SKM-1 treated with dmso at 0.1 percent for 144 hours (cell line): Measurements from ENCODE around the gene VAMP2.

Experiments used
- DNase-seq: peaks from one replicate; lab custom pipeline; 2025; ENCODE audit not compliant: unreplicated experiment; lab: John Stamatoyannopoulos, UW

Gene VAMP2

DNA sequence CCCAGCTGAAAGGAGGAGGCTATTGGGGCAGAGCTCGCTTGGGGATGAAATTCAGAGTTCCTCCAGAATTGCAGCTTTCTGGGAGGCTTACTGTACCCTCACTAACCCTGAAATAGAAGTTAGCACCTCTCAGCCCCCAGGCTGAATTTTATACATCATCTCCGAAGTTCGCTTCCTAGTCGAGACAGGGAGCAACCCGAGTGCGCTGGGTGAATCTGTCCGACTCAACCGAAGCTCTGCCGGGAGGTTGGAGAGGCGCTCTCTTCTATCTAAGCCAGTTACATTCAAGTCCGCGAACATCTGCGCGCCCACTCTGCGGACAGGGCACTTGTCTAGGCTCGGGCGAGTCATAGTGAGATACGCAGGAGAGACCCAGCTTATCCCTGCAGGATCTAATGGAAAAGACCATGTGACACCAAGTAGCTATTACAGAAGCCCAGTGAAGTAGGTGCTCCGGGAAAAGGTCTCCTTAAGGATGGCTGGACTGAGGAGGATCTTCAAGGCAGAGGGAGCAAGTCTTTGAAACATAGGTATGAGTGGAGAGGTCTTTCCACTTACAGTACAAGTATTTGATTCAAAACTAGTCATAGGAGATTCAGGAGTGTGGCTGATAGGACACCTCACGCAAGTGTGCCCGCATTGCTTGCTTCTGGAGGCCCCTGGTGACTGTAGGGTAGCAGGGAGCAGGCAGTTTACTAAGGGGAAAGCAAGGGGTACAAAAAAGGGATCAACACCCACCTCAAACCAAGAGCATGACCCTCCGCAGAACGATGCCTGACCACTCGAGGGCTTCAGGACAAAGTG is 38.2 kb downstream of the VAMP2 start:
- DNase-seq: no peak

DNA sequence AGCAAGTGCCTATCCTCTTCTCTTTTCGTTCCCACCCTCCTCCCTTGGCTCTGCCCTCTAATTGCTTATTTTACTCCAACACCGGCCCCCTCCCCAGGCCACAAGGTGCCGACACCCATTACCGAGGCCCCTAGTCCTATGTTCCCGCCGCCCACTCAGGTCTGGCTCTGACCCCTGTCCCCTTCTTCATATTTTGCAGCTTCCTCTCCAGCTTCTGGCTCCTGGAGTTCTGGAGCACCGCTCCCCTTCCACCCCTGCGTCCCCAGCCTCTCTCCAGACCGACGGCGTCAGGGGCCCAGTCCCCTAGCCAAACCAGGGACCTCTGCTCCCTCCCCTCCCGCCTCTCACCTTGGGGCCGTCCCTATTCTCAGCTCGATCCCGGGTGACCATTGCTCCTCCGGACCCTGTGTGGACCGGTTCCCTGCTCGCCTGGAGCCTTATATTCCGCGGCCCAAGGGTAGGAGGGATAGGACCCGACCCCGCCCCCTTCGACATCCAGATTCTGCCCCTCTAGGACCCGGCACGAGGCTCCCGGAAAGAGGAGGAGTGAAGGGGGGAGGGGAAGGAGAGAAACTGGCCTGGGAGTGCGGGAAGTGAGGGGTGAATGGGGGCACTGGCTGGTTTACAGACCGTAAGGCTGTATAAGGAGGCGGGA is 38.9 kb downstream of the VAMP2 start, which contains the start of gene HES7:
HES7 (minus strand) TSS at position 412 of the 655 bp plus-strand sequence; CDS start at position 390, 22 bp downstream.
- no peak for DNase-seq

DNA sequence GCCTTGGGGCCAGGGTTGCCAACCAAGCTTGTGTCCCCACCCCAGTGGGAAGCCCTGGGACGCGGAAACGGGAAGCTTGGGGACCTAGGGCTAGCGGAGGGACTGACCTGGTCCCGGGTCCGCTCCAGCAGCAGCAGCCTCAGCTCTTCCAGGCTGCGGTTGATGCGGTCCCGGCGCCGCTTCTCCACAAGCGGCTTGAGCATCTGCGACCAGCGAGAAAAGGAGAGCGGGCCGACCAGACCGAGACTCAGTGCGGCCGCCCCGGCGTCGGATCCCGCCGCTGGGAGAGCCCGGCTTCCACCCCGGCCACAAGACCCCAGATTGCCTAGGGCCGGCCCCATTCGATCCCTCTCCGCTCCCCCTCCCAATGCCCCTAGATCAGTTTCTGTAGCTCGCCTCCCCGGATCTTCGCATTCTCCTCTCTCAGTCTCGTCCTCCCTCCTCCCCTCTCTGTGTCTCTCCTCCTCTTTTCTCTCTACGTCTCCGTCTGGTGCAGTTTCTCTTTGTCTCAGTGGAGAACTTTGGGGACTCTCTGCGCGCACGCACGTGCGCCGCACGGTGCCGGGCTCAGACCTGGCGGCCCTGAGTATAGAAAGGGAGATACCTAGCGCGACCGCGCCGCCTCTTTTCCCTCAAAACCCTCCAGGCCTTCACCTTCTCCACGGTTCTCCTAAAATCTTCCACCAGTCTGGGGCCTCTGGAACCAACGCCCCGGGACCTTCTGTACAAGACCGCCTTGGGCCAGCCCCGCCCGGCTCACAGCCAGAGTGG is 39.6 kb downstream of the VAMP2 start:
- DNase-seq: no peak

DNA sequence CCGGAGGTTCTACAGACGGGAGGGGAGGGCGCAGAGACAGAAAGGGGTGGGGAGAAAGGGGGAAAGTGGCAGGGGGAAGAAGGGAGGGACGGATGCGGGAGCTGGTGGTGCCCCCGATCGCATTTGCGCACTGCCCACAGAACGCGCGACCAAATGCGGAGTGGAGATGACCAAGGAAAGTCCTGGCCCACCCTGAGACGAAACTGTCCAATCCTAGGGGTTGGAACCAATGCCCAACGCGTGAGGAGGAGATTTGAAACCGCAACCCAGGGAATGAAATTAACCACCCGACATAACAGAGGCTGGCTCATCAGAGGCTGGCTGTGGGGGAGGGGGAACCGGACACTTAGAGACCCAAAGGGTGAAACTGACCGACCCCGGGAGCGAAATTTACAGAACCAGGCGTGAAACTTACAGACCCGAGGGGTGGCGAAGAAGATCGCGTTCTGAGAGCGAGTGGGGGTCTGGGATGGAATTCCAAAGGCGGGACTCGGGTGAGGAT is 40.3 kb downstream of the VAMP2 start:
- no peak for DNase-seq

DNA sequence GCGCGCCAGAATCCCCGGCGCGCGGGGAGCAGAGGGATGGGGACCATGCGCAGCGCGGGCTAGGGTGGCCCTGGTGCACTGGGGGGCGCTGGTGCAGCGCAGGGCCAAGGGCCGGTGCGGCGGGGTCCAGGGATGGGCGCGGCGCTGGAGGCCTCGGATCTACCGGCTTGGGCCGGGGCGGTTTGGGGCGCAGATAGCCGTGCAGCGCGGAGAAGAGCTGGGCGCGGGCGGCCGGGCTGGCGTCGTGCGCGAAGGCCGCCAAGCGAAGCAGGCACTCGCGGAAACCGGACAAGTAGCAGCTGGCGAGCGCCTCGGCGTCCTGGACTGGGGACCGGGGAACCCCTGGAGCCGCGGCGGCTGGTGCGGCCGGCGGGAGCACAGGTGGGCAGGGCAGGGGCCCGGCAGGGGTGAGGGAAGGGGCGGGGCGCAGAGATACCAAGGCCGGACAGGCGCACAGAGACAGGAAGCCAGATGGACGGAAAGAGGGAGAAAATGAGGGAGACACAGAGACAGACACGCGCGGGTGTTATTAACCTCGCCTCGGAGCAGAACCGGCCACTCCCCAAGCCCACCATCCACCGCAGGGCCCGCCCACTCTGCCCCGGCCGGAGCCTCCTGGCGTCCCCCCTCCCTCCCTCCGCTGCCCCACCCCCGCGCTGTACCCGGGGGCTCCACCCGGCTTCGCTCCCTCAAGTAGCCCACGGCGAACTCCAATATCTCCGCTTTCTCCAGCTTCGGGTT is 40.9 kb downstream of the VAMP2 start:
- DNase-seq: no peak

DNA sequence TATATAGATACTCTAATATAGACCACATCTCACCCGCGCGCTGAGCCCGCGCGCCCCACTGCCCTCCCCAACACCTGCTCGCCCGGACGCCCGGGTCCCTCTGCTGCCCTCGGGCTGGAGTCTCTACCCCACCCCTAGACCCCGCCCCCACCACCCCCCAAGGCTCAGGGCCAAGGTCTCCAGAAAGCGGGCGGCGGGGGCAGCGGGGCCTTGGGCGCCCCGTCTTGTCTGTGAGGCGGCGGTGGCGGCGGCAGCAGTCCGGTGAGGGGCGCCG is 41.4 kb downstream of the VAMP2 start:
- no peak for DNase-seq

DNA sequence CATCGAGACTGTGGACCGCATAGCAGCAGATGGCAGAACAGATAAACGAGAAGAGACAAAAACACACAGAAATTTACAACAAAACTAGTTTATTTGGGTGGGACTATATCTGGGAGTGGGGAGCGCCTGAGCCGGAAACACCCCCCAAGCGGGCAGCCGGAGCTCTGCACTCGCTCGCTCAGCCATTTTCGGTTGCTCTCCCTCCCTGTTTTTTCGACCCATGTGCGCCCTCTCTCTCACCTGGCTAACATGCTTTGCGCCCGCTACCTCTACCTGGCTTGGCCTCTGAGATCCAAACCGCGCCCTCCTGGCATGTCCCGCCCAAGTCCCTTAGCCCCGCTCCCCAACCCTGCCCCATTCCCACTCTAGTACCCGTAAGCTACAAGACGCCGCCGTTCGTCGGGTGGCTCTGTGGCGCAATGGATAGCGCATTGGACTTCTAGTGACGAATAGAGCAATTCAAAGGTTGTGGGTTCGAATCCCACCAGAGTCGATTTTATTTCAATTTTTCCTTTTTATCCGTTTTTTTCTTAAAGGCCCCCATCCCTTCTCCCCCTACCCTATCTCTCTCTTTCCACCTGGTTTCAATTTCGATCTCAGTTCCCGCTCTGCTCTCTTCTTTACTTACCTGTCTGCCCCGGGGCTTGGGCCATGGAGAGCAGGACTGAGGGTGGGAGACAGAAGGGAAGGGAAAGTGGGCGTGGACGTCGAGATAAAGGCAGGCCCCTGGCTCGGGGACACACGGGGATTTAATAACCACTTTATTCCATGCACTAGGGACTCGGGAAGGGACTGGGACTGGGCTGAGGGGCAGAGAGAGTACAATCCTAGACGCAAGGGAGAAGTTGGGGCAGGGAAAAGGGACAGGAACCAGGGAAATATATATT is 42.0 kb downstream of the VAMP2 start:
- peak; percentile 57 for DNase-seq

DNA sequence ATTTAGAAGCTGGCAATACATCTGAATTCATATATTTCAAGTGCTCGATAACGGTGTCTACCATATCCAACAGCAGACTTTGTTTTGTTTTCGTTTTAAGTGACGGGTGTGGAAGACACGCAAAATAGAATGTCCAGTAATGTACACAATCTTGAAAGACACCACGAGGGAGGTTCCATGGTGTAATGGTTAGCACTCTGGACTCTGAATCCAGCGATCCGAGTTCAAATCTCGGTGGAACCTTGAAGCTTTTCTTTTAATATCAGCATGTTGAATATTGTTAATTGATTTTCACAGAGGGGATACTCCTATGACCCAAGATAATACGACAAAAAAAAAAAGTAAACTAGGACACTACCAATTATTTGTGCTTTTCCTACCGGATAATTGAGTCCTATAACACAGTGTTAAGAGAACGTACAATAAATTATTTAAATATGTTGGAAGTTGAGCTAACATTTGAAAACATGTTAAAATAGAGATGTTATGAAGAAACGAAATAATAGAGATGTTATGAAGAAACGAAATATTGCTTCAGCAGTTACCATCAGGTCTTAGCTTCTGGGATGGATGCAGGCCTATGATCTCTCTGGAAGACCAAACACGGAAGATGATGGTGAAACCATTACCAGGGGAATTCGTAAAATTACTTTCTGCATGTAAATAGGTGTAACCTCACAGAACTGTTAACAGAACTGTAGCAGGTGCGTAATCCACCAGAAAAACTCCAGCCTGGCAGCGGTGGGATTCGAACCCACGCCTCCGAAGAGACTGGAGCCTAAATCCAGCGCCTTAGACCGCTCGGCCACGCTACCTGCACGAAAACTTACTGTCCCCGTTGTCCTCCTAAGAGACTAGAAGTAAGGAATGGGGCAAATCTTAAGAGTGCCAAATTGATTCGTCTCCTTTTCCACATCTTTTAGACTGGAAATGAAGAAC is 42.9 kb downstream of the VAMP2 start:
- peak; percentile 58 for DNase-seq

DNA sequence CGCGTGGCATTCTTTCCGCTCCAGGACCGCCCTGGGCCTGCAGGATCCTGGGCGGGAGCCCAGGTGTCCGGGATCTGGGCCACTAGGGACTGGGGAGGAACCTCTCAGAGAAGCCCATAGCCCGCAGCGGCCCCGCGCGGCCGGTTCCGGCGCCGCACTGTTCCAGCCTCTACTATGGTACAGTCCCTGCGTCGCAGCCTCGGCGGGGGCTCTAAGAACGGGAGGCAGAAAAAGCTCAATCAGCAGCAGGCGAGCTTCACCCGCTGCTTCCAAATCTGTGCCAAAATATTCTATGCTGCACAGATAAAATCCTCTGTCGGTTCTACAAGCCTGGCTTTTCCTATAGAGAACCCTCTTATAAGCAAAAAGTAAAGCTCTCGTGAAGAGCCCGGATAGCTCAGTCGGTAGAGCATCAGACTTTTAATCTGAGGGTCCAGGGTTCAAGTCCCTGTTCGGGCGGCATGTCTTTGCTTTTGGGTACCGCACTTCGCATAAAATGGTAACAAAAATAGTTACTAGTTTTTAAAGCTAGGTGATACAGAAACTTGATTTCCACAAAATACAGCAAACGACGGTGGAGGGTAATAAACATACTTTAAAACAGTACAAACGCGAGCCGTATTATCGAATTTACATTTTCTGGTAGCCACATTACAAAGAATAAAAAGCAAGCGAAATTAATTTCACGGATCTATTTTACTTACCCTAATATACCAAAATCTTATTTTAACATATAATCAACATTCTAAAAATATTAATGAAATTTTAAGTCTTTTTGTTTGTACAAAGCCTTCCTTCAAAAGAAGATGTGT is 43.8 kb downstream of the VAMP2 start:
- peak; percentile 43 for DNase-seq

DNA sequence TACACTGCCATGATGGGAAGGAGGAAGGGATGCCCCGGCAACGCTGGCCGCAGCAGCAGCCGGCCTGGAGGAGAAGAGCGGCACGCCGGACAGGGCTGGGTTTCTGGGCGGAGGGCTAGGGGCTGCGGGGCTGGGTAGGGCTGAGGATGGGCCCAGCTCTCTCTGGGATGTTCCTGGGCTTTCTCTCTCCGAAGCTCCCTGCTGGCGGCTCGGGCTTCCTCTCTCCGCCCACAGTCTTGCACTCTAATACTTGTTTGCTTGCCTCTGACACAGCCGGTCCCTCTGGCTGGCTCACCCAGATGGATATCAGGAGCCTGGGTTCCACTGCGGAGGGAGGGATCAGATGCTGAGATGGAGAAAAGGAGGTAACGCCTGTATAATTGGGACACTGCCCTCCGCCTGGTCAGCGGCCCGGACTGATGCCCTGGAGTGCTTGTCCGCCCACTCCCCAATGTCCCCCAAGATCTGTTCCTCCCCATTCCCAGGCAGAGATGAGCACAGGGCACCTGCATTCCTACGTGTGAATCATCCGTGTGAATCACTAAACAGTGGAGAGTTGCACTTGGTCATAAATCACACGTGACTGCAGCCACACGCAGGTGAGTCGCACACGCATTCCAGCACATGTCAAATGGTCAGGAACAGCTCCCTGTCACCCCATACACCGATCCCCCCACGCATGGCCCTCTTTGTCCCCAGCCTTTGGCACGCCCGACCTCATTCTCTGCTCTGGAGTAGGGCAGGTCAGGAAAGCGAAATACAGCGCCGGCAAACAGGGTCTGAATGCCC is 44.6 kb downstream of the VAMP2 start, which contains the start of gene ALOXE3:
ALOXE3 (minus strand) TSS at position 535 of the 789 bp plus-strand sequence; CDS start at position 11, 524 bp downstream.
- no peak for DNase-seq

DNA sequence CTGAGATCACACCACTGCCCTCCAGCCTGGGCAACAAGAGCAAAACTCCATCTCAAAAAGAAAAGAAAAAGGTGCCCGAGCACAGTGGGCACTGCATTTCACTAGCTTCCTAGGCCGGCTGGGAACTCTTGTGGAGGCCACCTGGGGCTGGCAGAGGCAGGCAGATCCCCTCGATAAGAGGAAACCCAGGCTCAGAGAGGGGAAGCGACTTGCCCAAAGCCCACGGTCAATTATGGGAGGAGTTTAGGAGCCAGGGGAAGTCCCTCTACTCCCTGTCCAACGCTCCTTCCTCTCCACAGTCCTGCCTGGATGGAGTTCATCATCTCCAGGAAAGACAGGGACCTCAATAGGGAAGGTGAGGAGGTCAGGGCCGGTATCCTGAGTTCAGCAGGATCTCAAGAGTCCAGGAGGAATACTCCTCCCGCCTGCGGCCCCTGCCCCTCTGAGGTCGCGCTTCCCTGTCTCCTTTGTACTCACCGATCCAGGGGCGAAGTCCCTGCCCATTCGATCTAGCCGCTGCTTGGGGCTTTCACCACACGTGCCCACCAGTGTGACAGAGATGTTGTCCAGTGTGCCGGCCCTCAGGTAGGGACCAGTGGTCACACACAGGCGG is 45.3 kb downstream of the VAMP2 start:
- DNase-seq: no peak

DNA sequence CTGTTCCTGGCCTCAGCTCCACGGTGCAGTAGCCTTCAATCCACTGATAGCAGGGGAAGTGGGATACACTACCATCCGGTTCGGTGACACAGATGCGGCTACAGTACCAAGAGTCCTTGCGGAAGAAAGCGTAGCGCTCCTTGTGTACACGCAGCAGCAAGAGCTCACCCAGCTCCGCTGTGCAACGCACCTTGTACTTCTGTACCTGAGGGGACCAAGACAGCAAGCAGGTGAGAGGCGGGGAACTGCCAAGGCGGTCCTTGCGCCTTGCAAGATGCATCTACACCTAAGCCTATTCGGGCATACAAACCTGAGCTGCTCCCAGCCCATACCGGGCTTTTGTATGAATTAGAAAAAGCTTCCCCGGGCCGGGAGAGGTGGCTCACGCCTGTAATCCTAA is 46.0 kb downstream of the VAMP2 start:
- no peak for DNase-seq

DNA sequence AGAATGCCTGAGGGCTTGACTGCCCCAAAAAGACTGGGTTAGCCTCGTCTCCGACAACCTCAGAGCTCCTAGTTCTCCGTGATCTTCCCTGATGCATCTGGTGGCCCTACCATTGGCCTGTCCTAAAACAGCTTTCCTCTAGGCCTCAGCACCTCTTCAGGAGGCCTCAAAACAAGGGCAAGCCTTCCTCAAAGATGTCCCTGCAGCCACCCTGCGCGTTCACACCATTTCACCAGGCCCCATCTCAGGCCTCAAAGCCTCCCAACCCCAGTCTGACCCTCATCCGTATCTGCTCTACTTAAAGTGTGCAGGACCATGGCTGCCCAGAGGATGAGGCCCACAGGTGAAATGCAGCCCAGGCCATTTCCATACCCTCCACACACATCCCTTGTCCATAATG is 51.8 kb downstream of the VAMP2 start:
- DNase-seq: no peak

DNA sequence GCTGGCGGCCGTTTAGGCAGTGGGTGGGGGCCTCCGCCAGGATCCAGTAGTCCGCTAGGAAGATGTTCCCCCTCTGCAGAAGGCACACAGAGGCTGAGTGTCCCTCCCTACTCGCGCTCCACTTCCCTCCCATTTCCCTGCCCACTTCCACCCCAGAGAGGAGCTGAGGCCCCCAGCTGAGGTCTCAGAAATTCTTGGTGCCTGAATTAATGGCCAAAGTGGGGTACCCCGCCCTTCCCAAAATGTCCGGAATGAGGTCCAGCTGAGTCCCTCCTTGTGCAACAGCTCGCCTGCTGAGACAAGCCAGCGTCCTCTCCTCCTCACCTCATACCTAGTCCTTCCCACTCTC is 52.3 kb downstream of the VAMP2 start:
- DNase-seq: no peak

DNA sequence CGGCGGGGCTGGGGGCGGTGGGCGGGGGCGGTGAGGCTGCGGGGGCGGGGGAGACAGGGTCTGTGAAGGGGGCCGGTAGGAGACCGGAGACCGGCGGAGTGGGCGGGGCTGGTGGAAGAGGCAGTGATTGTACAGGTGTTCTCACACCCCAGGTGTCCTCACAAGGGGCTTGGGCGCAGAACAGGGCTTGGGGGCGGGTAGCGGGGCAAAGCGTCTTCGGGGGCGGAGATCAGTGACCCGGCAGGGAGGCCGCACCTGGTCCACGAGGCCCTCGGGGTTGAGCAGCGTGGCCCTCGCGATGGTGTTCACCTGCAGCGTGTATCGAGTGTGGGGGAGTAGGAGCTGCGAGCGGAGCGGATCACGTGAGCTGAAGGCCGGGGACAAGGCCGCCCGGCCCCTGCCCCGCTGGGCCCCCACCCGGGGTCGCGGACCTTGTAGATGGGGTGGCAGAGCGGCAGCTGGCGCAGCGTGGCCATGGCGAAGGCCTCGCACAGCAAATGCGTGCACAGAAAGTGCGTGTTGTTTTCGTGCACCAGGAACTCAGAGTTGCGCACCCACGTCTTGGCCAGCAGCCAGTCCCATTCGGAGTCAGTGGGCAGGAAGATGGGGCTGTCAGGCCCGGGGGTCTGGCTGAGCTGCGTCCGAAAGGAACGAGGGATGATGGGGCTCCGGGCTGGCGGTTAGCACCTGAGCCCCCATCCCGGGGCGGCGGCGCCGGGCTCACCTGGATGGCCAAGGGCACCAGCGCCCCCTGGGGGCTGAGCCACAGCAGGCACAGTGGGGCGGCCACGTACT is 52.9 kb downstream of the VAMP2 start:
- DNase-seq: no peak
